ENCODE results near the gene ANKRD6.

Gene ANKRD6

DNA sequence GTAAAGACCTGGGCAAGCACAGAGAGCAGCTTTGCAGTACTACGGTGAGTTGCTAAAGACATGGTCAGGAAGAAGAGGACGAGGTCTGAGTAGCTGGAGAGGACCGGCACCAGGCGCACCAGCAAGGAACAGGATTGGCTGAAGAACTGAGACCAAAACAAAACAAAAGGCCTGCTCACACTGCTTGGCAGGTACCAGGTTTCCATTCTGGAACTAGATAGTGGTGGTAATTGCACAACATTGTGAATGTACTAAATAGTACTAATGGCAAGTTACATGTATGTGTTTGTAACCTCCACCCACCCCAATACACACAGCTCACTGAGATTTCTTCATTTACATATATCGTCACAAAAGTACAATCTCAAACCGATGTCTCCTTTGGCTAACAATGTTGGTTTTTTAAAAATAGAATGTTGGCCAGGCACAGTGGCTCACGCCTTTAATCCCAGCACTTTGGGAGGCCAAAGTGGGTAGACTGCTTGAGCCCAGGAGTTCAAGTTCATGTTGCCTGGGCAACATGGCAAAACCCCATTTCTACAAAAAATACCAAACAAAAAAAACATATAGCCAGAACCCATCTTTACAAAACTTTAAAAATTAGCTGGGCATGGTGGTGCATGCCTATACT is 238.1 kb downstream of the ANKRD6 start:
- peaks cover 78% of the 10 kb centered on the region for H3K36me3 ChIP-seq (ENCODE audit: control insufficient read depth, insufficient read depth, low read length)
- no peaks in the 10 kb centered on the region for H3K9me3 ChIP-seq (ENCODE audit: control insufficient read depth, low read length)
- H3K4me3 ChIP-seq (ENCODE audit: extremely low read depth, insufficient read depth, low read length, poor library complexity, severe bottlenecking): no peak overlapping the region
- no peak overlapping the region for H3K27ac ChIP-seq (ENCODE audit: low read depth, low read length, severe bottlenecking)
- 98 to 100% methylated on average over 4 to 5 of the region's 7 CpGs for WGBS, 2 experiments (ENCODE audit: insufficient coverage in 2 of 2)
- H3K4me1 ChIP-seq (ENCODE audit: control insufficient read depth, insufficient read depth, low read length, poor library complexity, severe bottlenecking): peaks cover 4% of the 10 kb centered on the region

- 89 to 92% methylated on average over 5 of the region's 7 CpGs for WGBS, 2 experiments (ENCODE audit: insufficient coverage in 2 of 2)
Measured at GRCh38 chr6:89675949-89676748, 243.2 kb downstream of the ANKRD6 start.

DNA sequence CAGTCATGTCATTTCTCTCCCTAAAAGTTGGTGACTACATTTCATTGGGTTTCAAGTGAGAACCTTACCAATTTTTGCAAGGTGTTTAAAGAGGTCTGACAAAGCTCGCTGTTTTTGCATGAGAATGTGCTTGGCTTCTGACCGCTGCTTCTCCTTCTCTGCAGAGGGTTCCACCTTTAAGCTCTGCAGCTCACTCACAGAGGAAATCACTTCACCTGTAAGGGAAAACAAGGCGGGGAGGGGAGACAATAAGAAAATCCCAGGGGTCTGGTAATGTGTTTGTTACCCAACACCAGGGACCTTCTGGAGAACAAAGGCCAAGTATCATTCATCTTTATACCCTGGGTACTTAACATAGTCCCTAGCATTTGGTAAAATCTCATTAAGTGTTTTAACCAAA is 245.6 kb downstream of the ANKRD6 start:
- Histone ChIP-seq H3K27ac (ENCODE audit: low read depth, low read length, severe bottlenecking) (no peak overlapping the region), H3K9me3 (ENCODE audit: control insufficient read depth, low read length) (no peaks in the 10 kb centered on the region), H3K4me1 (ENCODE audit: control insufficient read depth, insufficient read depth, low read length, poor library complexity, severe bottlenecking) (no peaks in the 10 kb centered on the region), H3K36me3 (ENCODE audit: control insufficient read depth, insufficient read depth, low read length) (peaks cover 86% of the 10 kb centered on the region), H3K4me3 (ENCODE audit: extremely low read depth, insufficient read depth, low read length, poor library complexity, severe bottlenecking) (no peak overlapping the region)
- 93% methylated on average over 3 of the region's 3 CpGs; no CpG with 5 or more reads in 1 of the 2 experiments for WGBS, 2 experiments (ENCODE audit: insufficient coverage in 2 of 2)

More at GRCh38 chr6:89675949-89676748, 243.2 kb downstream of the ANKRD6 start:
- Histone ChIP-seq H3K4me3 (ENCODE audit: extremely low read depth, insufficient read depth, low read length, poor library complexity, severe bottlenecking) (no peak overlapping the region), H3K9me3 (ENCODE audit: control insufficient read depth, low read length) (no peaks in the 10 kb centered on the region), H3K27ac (ENCODE audit: low read depth, low read length, severe bottlenecking) (no peak overlapping the region), H3K4me1 (ENCODE audit: control insufficient read depth, insufficient read depth, low read length, poor library complexity, severe bottlenecking) (no peaks in the 10 kb centered on the region), H3K36me3 (ENCODE audit: control insufficient read depth, insufficient read depth, low read length) (peaks cover 90% of the 10 kb centered on the region)

- Histone ChIP-seq H3K27ac (ENCODE audit: low read depth, low read length, severe bottlenecking) (no peak overlapping the region), H3K36me3 (ENCODE audit: control insufficient read depth, insufficient read depth, low read length) (peaks cover 91% of the 10 kb centered on the region), H3K4me3 (ENCODE audit: extremely low read depth, insufficient read depth, low read length, poor library complexity, severe bottlenecking) (no peak overlapping the region), H3K9me3 (ENCODE audit: control insufficient read depth, low read length) (no peaks in the 10 kb centered on the region), H3K4me1 (ENCODE audit: control insufficient read depth, insufficient read depth, low read length, poor library complexity, severe bottlenecking) (no peaks in the 10 kb centered on the region)
- 75 to 92% methylated on average over 1 of the region's 6 CpGs for WGBS, 2 experiments (ENCODE audit: insufficient coverage in 2 of 2)
Measured at GRCh38 chr6:89679215-89680120, 246.5 kb downstream of the ANKRD6 start.

- WGBS, 2 experiments (ENCODE audit: insufficient coverage in 2 of 2): 82 to 85% methylated on average over 1 of the region's 2 CpGs
- H3K4me3 ChIP-seq (ENCODE audit: extremely low read depth, insufficient read depth, low read length, poor library complexity, severe bottlenecking): no peak overlapping the region
- no peaks in the 10 kb centered on the region for H3K4me1 ChIP-seq (ENCODE audit: control insufficient read depth, insufficient read depth, low read length, poor library complexity, severe bottlenecking)
- peaks cover 91% of the 10 kb centered on the region for H3K36me3 ChIP-seq (ENCODE audit: control insufficient read depth, insufficient read depth, low read length)
- H3K9me3 ChIP-seq (ENCODE audit: control insufficient read depth, low read length): no peaks in the 10 kb centered on the region
- H3K27ac ChIP-seq (ENCODE audit: low read depth, low read length, severe bottlenecking): no peak overlapping the region
Measured at GRCh38 chr6:89680150-89680549, 247.2 kb downstream of the ANKRD6 start.

GRCh38 chr6:89680551-89680950 is 247.6 kb downstream of the ANKRD6 start:
- peaks cover 91% of the 10 kb centered on the region for H3K36me3 ChIP-seq (ENCODE audit: control insufficient read depth, insufficient read depth, low read length)
- no peak overlapping the region for H3K27ac ChIP-seq (ENCODE audit: low read depth, low read length, severe bottlenecking)
- H3K9me3 ChIP-seq (ENCODE audit: control insufficient read depth, low read length): no peaks in the 10 kb centered on the region
- WGBS, 2 experiments (ENCODE audit: insufficient coverage in 2 of 2): 80 to 94% methylated on average over 7 of the region's 7 CpGs
- no peaks in the 10 kb centered on the region for H3K4me1 ChIP-seq (ENCODE audit: control insufficient read depth, insufficient read depth, low read length, poor library complexity, severe bottlenecking)
- H3K4me3 ChIP-seq (ENCODE audit: extremely low read depth, insufficient read depth, low read length, poor library complexity, severe bottlenecking): no peak overlapping the region

DNA sequence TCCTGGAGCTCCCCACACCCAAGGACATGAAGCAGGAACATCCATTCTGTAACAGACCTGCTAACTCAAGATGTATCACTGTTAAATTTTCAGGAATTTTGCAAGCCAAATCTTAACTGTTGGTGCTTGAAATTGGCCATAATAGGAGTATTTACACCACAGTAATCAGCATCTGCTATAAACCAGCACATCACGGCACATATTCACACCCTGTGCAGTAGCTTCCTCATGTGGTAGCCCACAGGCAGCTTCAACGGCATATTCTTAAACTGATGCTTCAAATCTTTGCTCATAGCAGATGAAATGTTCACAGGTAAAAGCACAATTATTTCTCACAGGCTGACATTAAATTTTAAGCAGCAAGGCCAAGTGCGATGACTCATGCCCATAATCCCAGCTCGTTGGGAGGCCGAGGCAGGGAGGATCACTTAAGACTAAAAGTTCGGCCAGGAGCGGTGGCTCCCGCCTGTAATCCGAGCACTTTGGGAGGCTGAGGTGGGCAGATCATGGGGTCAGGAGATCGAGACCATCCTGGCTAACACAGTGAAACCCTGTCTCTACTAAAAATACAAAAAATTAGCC is 249.1 kb downstream of the ANKRD6 start:
- Histone ChIP-seq H3K36me3 (ENCODE audit: control insufficient read depth, insufficient read depth, low read length) (peaks cover 90% of the 10 kb centered on the region), H3K4me1 (ENCODE audit: control insufficient read depth, insufficient read depth, low read length, poor library complexity, severe bottlenecking) (no peaks in the 10 kb centered on the region), H3K9me3 (ENCODE audit: control insufficient read depth, low read length) (no peaks in the 10 kb centered on the region), H3K27ac (ENCODE audit: low read depth, low read length, severe bottlenecking) (no peak overlapping the region), H3K4me3 (ENCODE audit: extremely low read depth, insufficient read depth, low read length, poor library complexity, severe bottlenecking) (no peak overlapping the region)
- WGBS, 2 experiments (ENCODE audit: insufficient coverage in 2 of 2): 96 to 97% methylated on average over 6 to 8 of the region's 10 CpGs

DNA sequence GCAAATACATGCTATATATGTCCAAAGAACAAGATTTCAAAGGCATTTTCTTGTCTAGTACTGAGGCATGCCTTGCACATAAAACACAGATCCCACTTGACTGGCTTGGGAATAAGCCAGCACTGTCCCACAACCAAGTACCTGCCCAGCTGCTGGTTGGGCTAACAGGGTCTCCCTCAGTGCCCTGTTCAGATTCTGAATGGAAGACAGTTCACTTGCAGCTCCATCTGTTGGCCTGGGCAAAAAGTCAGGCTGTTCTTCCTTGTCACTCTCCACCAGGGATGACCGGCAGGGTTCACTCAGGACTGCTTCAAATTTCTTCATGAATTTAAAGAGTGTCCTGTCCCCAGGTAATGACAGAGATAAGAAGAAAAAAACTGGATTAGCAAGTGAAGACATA is 250.0 kb downstream of the ANKRD6 start:
- Histone ChIP-seq H3K27ac (ENCODE audit: low read depth, low read length, severe bottlenecking) (no peak overlapping the region), H3K4me1 (ENCODE audit: control insufficient read depth, insufficient read depth, low read length, poor library complexity, severe bottlenecking) (no peaks in the 10 kb centered on the region), H3K36me3 (ENCODE audit: control insufficient read depth, insufficient read depth, low read length) (peaks cover 93% of the 10 kb centered on the region), H3K9me3 (ENCODE audit: control insufficient read depth, low read length) (no peaks in the 10 kb centered on the region), H3K4me3 (ENCODE audit: extremely low read depth, insufficient read depth, low read length, poor library complexity, severe bottlenecking) (no peak overlapping the region)
- WGBS, 2 experiments (ENCODE audit: insufficient coverage in 2 of 2): no CpG with 5 or more reads among the region's 1 CpG
